Aortic smooth muscle cell (primary cell): ENCODE data around the gene IQCM. TPM values are rescaled to one million over a fixed set of nuclear protein-coding genes. Genes with fewer than 3 reads are reported as not detected.

Source experiments
- total RNA-seq: library from RNA; depleted of rRNA; stranded (reverse); fragments of >200 nt; gene quantifications from 2 replicates; pipeline ENCODE4 v1.2.3, GENCODE V29; 2014

IQCM gene, protein sequence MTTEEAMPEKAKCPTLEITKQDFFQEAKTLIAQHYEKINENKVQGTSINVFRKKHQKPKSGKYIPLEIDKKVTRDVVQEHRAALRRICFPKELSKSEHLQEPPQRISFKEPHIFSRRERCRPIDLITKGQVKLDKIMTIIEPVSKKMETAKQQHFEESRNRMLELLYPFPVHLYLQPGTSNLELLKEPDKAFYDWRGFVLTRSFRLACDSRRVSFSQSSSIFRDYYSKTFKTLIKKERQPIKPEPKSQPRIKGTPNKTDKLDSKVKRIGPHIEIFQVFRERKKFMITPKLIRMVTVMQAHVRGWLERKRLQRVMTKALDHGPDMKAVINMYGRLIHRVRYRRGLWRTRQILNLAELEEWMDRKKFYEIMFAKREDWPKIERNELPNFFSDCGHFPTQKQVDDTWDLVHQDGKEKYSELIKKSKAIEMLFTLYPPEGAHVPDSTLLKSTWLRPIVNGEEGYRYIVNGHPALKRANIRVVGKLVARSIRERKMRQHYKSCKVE
- not detected in 2 replicates for total RNA-seq

DNA sequence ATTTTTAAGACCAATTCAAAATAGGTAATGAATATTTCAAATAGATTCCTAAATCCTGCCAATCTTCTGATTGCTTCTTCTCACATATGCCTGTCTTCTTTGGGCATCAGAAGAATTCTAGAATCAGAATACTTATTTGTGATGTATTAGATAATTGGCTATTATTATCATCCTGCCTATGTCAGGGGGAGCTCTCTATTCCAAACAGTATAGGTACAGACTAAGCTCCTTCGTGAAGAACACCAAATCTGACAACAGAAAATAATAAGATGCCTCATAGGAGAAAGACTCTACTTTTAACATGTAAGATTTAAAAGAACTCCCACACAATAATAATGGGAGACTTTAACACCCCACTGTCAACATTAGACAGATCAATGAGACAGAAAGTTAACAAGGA is at the start of gene IQCM:
IQCM (minus strand) TSS at position 101 of the 400 bp plus-strand sequence. CDS start 73,152 bp downstream, outside the sequence.

